Kidney (tissue), 14 donors: ENCODE measurements around the gene FAM210A. TPM values are rescaled to one million over a fixed set of nuclear protein-coding genes. Genes with fewer than 3 reads are reported as not detected.

ENCODE experiments used
- DNase-seq, 5 donors: peaks; one replicate each; pipeline ENCODE4 v3.0.0-alpha.2; 2013 to 2020
- FAIRE-seq: peaks from 2 replicates; lab custom pipeline; 2012; peaks lifted over from hg19 to GRCh38; lab: Jason Lieb, UNC
- H3K27ac ChIP-seq, 2 donors: one replicate each; pipeline ENCODE4 v1.7.0; 2013; ENCODE audit warnings: low read depth in 2 of 2, low read length in 2 of 2, inconsistent platforms in 1 of 2
- H3K27me3 ChIP-seq: one replicate; pipeline ENCODE4 v1.7.1; 2013; ENCODE audit warnings: low read length, inconsistent platforms; ENCODE audit not compliant: control insufficient read depth, insufficient read depth
- H3K36me3 ChIP-seq, 3 donors: one replicate each; pipeline versions ENCODE4 v1.7.0 to v1.7.1; 2013; ENCODE audit warnings: low read length in 3 of 3, control low read depth in 1 of 3, inconsistent platforms in 1 of 3; ENCODE audit not compliant: insufficient read depth in 3 of 3, control insufficient read depth in 2 of 3
- H3K4me1 ChIP-seq, 3 donors: one replicate each; pipeline versions ENCODE4 v1.7.0 to v1.7.1; 2013; ENCODE audit warnings: low read length in 3 of 3, inconsistent platforms in 1 of 3, low read depth in 1 of 3; ENCODE audit not compliant: control insufficient read depth in 2 of 3, insufficient read depth in 2 of 3
- H3K4me3 ChIP-seq, 3 donors: one replicate each; pipeline versions ENCODE4 v1.7.0 to v1.8.1; 2013; ENCODE audit warnings: low read length in 3 of 3, control low read depth in 1 of 3, inconsistent platforms in 1 of 3
- H3K9ac ChIP-seq, 3 donors: one replicate each; pipeline versions ENCODE4 v1.7.0 to v1.7.1; 2013; ENCODE audit warnings: low read length in 3 of 3, control low read depth in 1 of 3, inconsistent platforms in 1 of 3
- H3K9me3 ChIP-seq, 3 donors: one replicate each; pipeline versions ENCODE4 v1.7.0 to v1.7.1; 2013; ENCODE audit warnings: low read length in 3 of 3, control low read depth in 1 of 3, inconsistent platforms in 1 of 3; ENCODE audit not compliant: control insufficient read depth in 2 of 3, insufficient read depth in 1 of 3
- CTCF ChIP-seq: IDR thresholded peaks from 3 replicates; pipeline ENCODE4 v1.5.1; 2012; ENCODE audit warnings: mild to moderate bottlenecking, moderate library complexity, borderline replicate concordance; ENCODE audit not compliant: insufficient read depth; ENCODE audit errors: extremely low read depth
- intact Hi-C: fragments of 100-400 bp; cut with DNase I; formaldehyde crosslinking; loops from one replicate; pipeline ENCODE4 v1.11.1; 2022
- polyA plus RNA-seq: library from polyadenylated mRNA; stranded (reverse); fragments of 350-450 nt; fragmentation: Illumina TruSeq; extraction: RNeasy Lipid Tissue Mini Kit (QIAGEN cat#74804); gene quantifications from one replicate; pipeline ENCODE4 v1.2.3, GENCODE V29; 2014; ENCODE audit warnings: low read depth, low replicate concordance; ENCODE audit not compliant: insufficient read depth
- total RNA-seq: library from RNA; stranded (reverse); fragmentation: NEBNext Ultra II Directional; extraction: Animal tissue kit (Norgen Biotek cat#: 25700); gene quantifications from one replicate; pipeline ENCODE4 v1.2.1, GENCODE V29; 2021
- donor health status: control.
- donor health status: control.
- donor health status: control.
- donor health status: control.
- donor health status: control.
- donor health status: DM: yes; HTN: yes; CAD: no.
- donor health status: Normal renal cell carcinoma (clear cell type).

The FAM210A gene
- total and polyA plus RNA-seq, 2 donors from 2014 or later: 13.7 to 18.0 TPM

- no peaks in the 10 kb centered on the region for H3K27me3 ChIP-seq
- no peak for FAIRE-seq
- H3K4me3 ChIP-seq: no peak overlapping the region
- no peak overlapping the region for H3K27ac ChIP-seq
- H3K9me3 ChIP-seq: no peaks in the 10 kb centered on the region
- no peaks in the 10 kb centered on the region for H3K4me1 ChIP-seq
- no peak for TF ChIP-seq CTCF
- no peak for DNase-seq
- intact Hi-C loops: no loop called here
- H3K36me3 ChIP-seq: no peaks in the 10 kb centered on the region
- H3K9ac ChIP-seq: no peak overlapping the region
Observed at GRCh38 chr18:13617826-13618515, 108.4 kb downstream of the FAM210A start.

- H3K4me1 ChIP-seq: peaks cover 0 to 6% (median 3%) of the 10 kb centered on the region in 3 donors
- no peaks in the 10 kb centered on the region for H3K9me3 ChIP-seq
- FAIRE-seq: no peak
- DNase-seq: no peak
- no peak for TF ChIP-seq CTCF
- no peak overlapping the region for H3K4me3 ChIP-seq
- H3K9ac ChIP-seq: no peak overlapping the region
- no peaks in the 10 kb centered on the region for H3K36me3 ChIP-seq
- no peak overlapping the region for H3K27ac ChIP-seq
- intact Hi-C loops: no loop called here
- no peaks in the 10 kb centered on the region for H3K27me3 ChIP-seq
Observed at GRCh38 chr18:13616525-13617035, 109.8 kb downstream of the FAM210A start.

- no peak for FAIRE-seq
- TF ChIP-seq CTCF: no peak
- Histone ChIP-seq H3K27ac (no peak overlapping the region), H3K4me3 (no peak overlapping the region), H3K27me3 (no peaks in the 10 kb centered on the region), H3K9me3 (no peaks in the 10 kb centered on the region), H3K36me3 (no peaks in the 10 kb centered on the region), H3K9ac (no peak overlapping the region), H3K4me1 (peaks cover 2 to 8% (median 5%) of the 10 kb centered on the region in 3 donors)
- intact Hi-C loops: no loop called here
- no peak for DNase-seq
Observed at GRCh38 chr18:13616041-13616440, 110.3 kb downstream of the FAM210A start.
